Sciatic nerve (tissue), 2 donors: ENCODE results near the gene CFAP119. TPM values are rescaled to one million over a fixed set of nuclear protein-coding genes. Genes with fewer than 3 reads are reported as not detected.
"Not testable (repeated sequence)": the region's sequence is repeated elsewhere in the genome, so short reads cannot be mapped to it uniquely, and the experiment has no call there.

Experiments
- ATAC-seq: fragments of 200-7000 bp; cut with Tn5 transposase; one replicate; pipeline ENCODE4 v1.9.1; 2020; ENCODE audit warnings: mild to moderate bottlenecking, moderate library complexity
- DNase-seq: peaks from one replicate; pipeline ENCODE4 v3.0.0-alpha.2; 2020; ENCODE audit warnings: low spot score
- intact Hi-C: fragments of 100-400 bp; cut with DNase I; formaldehyde crosslinking; loops from one replicate; pipeline ENCODE4 v1.14.2; 2022
- total RNA-seq: library from RNA; stranded (reverse); fragmentation: NEBNext Ultra II Directional; extraction: Animal tissue kit (Norgen Biotek cat#: 25700); gene quantifications from one replicate; pipeline ENCODE4 v1.2.1, GENCODE V29; 2021
- donor health status: DM: no; HTN: no; CAD: no.
- donor health status: DM: no; HTN: no; CAD: no.

CFAP119 gene
- total RNA-seq: 5.5 TPM

GRCh38 chr16:30761928-30762902 lies at the start of gene CFAP119, which contains the start of gene RNF40:
TSS of gene CFAP119 (minus strand) at chr16:30762062. CDS start at chr16:30761748, 314 bp downstream.
TSS of gene RNF40 (plus strand) at chr16:30762322. CDS start at chr16:30762546, 224 bp downstream.
- ATAC-seq: peak; percentile 99
- peak; percentile 97 for DNase-seq
- intact Hi-C loops: no loop called here

- not testable (repeated sequence) for DNase-seq, ATAC-seq
- intact Hi-C loops: loop anchor here (10.0 kb wide), 1 partner anchor 95 kb away; no protein-coding TSS in a partner anchor
Observed at GRCh38 chr16:30809675-30810074, 47.8 kb upstream of the CFAP119 start.

- not testable (repeated sequence) for ATAC-seq, DNase-seq
- intact Hi-C loops: loop anchor here (10.0 kb wide), 1 partner anchor 94 kb away; no protein-coding TSS in a partner anchor
Observed at GRCh38 chr16:30808890-30809426, 47.1 kb upstream of the CFAP119 start.

- DNase-seq: no peak
- ATAC-seq: no peak
- intact Hi-C loops: loop anchor here (10.0 kb wide), 1 partner anchor 93 kb away; no protein-coding TSS in a partner anchor
Observed at GRCh38 chr16:30808146-30808545, 46.3 kb upstream of the CFAP119 start.

- intact Hi-C loops: loop anchor here (10.0 kb wide), 1 partner anchor 91 kb away; no protein-coding TSS in a partner anchor
- ATAC-seq (peak; percentile 98), DNase-seq (peak; percentile 92)
Observed at GRCh38 chr16:30805370-30806169, 43.7 kb upstream of the CFAP119 start.

- ATAC-seq (peak; percentile 6), DNase-seq (no peak)
- intact Hi-C loops: loop anchor here (10.0 kb wide), 1 partner anchor 90 kb away; no protein-coding TSS in a partner anchor
Observed at GRCh38 chr16:30805056-30805369, 43.2 kb upstream of the CFAP119 start.

GRCh38 chr16:30802936-30803335 lies 41.1 kb upstream of the CFAP119 start:
- intact Hi-C loops: loop anchor here (10.0 kb wide), 1 partner anchor 88 kb away; no protein-coding TSS in a partner anchor
- ATAC-seq (no peak), DNase-seq (no peak)

- intact Hi-C loops: no loop called here
- ATAC-seq (no peak), DNase-seq (no peak)
Observed at GRCh38 chr16:30797670-30798309, 35.9 kb upstream of the CFAP119 start.

- DNase-seq (no peak), ATAC-seq (no peak)
- intact Hi-C loops: no loop called here
Observed at GRCh38 chr16:30794634-30795033, 32.8 kb upstream of the CFAP119 start.

- intact Hi-C loops: no loop called here
- ATAC-seq: no peak
- DNase-seq: no peak
Observed at GRCh38 chr16:30793508-30794069, 31.7 kb upstream of the CFAP119 start.

- ATAC-seq: peak; percentile 5
- intact Hi-C loops: no loop called here
- DNase-seq: no peak
Observed at GRCh38 chr16:30787613-30788378, 25.9 kb upstream of the CFAP119 start.

GRCh38 chr16:30786936-30787612 lies 25.2 kb upstream of the CFAP119 start, which contains the start of gene ZNF629:
TSS of gene ZNF629 (minus strand) at chr16:30787205. CDS start at chr16:30784482, 2,723 bp downstream.
- peak; percentile 84 for DNase-seq
- peak; percentile 91 for ATAC-seq
- intact Hi-C loops: no loop called here

- peak; percentile 40 for ATAC-seq
- intact Hi-C loops: no loop called here
- DNase-seq: peak; percentile 62
Observed at GRCh38 chr16:30786115-30786935, 24.5 kb upstream of the CFAP119 start.

- ATAC-seq: no peak
- intact Hi-C loops: no loop called here
Observed at GRCh38 chr16:30785126-30786106, 23.6 kb upstream of the CFAP119 start.

GRCh38 chr16:30784215-30784614 lies 22.4 kb upstream of the CFAP119 start:
- DNase-seq: no peak
- ATAC-seq: no peak
- intact Hi-C loops: no loop called here

More at GRCh38 chr16:30785126-30786106, 23.6 kb upstream of the CFAP119 start:
- no peak for DNase-seq
